HUES6 (cell line): Measurements from ENCODE around the gene MAGEB16.
A peak's percentile ranks its signal among the peaks of the same experiment; 100 is the strongest.

Experiments used
- H3K27ac ChIP-seq: 2 replicates; pipeline ENCODE4 v1.7.0; 2013; ENCODE audit warnings: low read depth, mild to moderate bottlenecking, low read length, inconsistent platforms
- H3K27me3 ChIP-seq: 2 replicates; pipeline ENCODE4 v1.6.1; 2013; ENCODE audit warnings: low read length; ENCODE audit not compliant: control insufficient read depth, insufficient read depth
- H3K36me3 ChIP-seq: 2 replicates; pipeline ENCODE4 v1.6.1; 2013; ENCODE audit warnings: low read length; ENCODE audit not compliant: control insufficient read depth, insufficient read depth
- H3K4me1 ChIP-seq: 2 replicates; pipeline ENCODE4 v1.6.1; 2013; ENCODE audit warnings: low read length; ENCODE audit not compliant: control insufficient read depth, insufficient read depth
- H3K4me3 ChIP-seq: 2 replicates; pipeline ENCODE4 v1.5.1; 2013; ENCODE audit warnings: low read depth, low read length
- H3K9ac ChIP-seq: one replicate; pipeline ENCODE4 v1.6.1; 2013; ENCODE audit warnings: mild to moderate bottlenecking, low read length
- H3K9me3 ChIP-seq: 2 replicates; pipeline ENCODE4 v1.6.1; 2013; ENCODE audit warnings: low read depth, low read length; ENCODE audit not compliant: control insufficient read depth, insufficient read depth

The MAGEB16 gene

DNA sequence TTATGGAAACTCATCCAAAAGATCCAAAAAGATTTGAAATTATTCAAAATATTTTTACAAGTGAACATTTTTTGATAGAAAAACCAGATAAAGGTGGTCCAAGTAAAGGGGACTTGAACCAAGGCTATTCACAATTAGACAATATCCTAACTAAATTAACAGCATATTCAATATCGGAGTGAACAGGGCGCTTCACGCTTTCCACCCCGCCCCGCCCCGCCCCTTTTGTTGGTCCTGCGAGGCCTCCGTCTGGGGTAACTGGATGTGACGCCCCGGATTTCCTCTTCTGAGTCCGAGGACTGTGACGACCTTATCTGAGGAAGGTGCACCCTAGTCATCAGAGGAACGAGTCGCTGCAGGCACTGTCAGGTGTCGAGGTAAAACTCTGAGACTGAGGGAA lies at the start of gene MAGEB16:
MAGEB16 (plus strand) TSS at position 301 of the 400 bp plus-strand sequence. CDS start 3,855 bp downstream, outside the sequence.
- Histone ChIP-seq H3K4me1 (no peaks in the 10 kb centered on the region), H3K27me3 (no peaks in the 10 kb centered on the region; the same call in 1 of the 2 replicates), H3K9me3 (no peaks in the 10 kb centered on the region; the same call in 1 of the 2 replicates), H3K27ac (no peak within 1 kb of the TSS), H3K36me3 (no peaks in the 10 kb centered on the region), H3K9ac (no peak within 1 kb of the TSS), H3K4me3 (no peak within 1 kb of the TSS)

DNA sequence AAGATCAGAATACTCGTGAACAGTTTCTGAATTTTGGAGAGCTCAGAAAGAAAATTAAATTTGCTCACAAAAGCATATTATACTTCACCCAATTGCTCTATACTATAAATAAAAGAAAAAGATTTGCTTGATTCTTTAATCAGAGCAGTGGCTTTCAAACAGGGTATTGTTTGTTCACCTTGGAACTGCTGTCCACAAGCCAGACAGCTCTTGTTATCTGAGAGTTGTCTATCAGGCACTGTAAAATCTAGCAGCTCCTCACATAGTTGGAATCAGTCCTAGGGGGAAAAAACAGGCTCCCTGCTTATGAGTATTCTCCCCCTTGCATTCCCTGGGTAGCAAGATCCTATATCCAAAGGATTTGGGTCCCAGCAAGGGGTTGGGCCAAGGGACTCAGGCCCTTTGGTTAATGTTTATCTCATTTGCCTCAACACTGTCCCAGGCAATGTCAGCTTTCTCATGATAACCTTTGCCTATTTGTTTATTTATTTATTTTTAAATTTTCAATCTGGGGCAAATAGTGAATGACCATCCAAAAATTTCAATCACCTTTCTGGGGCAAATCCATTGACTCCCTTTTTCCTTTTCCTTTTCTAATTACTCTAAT lies 24.1 kb upstream of the MAGEB16 start:
- H3K4me1 ChIP-seq: no peaks in the 10 kb centered on the region
- H3K9ac ChIP-seq: no peak overlapping the region
- no peak overlapping the region for H3K4me3 ChIP-seq
- H3K36me3 ChIP-seq: no peaks in the 10 kb centered on the region
- H3K27me3 ChIP-seq: no peaks in the 10 kb centered on the region; the same call in 1 of the 2 replicates
- no peak overlapping the region for H3K27ac ChIP-seq
- H3K9me3 ChIP-seq: no peaks in the 10 kb centered on the region

DNA sequence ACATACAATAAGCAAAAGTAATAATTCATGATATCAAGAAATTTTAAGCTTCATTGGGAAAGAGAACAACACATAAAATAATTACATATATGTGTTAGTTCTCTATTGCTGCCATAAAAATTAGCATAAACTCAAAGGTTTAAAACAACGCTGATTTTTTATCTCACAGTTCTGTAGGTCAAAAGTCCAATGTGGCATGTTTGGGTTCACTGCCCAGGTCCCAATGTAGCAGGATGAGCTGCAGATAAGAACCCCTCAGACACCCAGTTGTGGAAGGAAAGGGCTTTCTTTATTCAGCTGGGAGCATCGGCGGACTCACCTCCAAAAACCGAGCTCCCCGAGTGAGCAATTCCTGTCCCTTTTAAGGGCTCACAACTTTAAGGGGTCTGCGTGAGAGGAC lies 13.1 kb upstream of the MAGEB16 start:
- no peaks in the 10 kb centered on the region for H3K36me3 ChIP-seq
- H3K4me3 ChIP-seq: no peak overlapping the region
- H3K27me3 ChIP-seq: no peaks in the 10 kb centered on the region; the same call in 1 of the 2 replicates
- H3K9me3 ChIP-seq: peaks cover 9% of the 10 kb centered on the region
- H3K4me1 ChIP-seq: no peaks in the 10 kb centered on the region
- no peak overlapping the region for H3K27ac ChIP-seq
- no peak overlapping the region for H3K9ac ChIP-seq

DNA sequence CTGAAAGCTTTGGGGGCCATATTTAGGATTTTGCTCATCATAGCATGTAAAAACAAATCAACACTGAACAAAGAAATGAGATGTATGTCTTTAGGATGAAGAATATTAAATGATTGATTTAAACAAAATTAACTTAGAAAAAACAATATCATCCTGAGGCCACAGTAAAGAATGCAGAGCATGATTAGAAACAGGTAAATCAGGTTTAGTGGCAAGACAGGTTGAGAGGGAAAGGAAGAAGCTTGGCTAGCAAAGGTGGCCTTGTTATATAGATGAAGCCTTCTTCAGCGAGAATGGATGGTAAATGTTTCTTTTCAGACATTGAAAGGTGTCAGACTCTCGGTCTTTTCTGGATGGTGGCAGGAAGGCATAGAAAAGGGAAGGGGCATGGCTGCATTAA lies 11.9 kb upstream of the MAGEB16 start:
- no peak overlapping the region for H3K9ac ChIP-seq
- no peaks in the 10 kb centered on the region for H3K4me1 ChIP-seq
- H3K36me3 ChIP-seq: no peaks in the 10 kb centered on the region
- H3K27ac ChIP-seq: no peak overlapping the region
- no peak overlapping the region for H3K4me3 ChIP-seq
- H3K9me3 ChIP-seq: peaks cover 9% of the 10 kb centered on the region
- H3K27me3 ChIP-seq: no peaks in the 10 kb centered on the region; the same call in 1 of the 2 replicates

DNA sequence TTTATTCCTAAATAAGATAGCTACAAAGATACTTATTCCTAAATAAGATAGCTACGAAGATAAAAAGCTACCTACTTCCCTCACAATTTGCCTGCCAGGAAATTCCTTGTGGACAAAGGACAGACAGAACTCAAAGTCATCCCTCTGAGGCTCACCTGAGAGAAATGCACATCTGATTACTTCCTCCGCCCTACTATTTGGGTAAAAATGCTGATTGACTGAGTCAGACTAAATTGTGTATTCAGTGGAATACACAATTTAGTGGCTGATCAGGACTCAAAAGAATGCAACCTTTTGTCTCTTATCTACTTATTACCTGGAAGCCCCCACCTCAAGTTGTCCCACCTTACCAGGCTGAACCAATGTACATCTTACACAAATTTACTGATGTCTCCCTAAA lies 10.3 kb upstream of the MAGEB16 start:
- Histone ChIP-seq H3K27me3 (no peaks in the 10 kb centered on the region; the same call in 1 of the 2 replicates), H3K4me3 (no peak overlapping the region), H3K9ac (peak overlapping the region; percentile 39)

DNA sequence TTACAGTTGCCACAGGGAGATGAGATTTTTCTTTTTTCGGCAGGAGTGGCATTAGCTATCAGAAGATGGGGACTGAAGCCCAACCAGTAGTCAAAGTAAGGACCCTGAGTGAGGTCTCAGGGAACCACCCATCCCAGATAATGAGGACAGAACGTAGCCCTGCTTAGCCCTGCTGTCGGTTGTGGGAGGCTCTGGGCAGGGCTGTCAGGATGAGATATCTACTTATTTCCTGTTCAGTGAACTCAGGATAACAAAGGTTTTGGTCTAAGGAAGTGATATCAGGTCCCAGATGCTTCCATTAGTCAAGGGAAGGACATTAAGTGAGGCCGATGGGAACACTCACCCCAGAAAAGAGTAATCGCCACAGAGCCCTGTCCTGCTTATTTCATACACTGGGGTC lies 2.3 kb downstream of the MAGEB16 start:
- H3K27ac ChIP-seq: no peak overlapping the region
- no peaks in the 10 kb centered on the region; the same call in 1 of the 2 replicates for H3K27me3 ChIP-seq
- no peaks in the 10 kb centered on the region for H3K36me3 ChIP-seq
- H3K4me3 ChIP-seq: no peak overlapping the region
- H3K9ac ChIP-seq: no peak overlapping the region
- no peaks in the 10 kb centered on the region; the same call in 1 of the 2 replicates for H3K9me3 ChIP-seq
- H3K4me1 ChIP-seq: no peaks in the 10 kb centered on the region

More for the DNA sequence above, 10.3 kb upstream of the MAGEB16 start:
- H3K9me3 ChIP-seq: peaks cover 9% of the 10 kb centered on the region
- H3K27ac ChIP-seq: peak overlapping the region; percentile 77; the same call in 1 of the 2 replicates
- no peaks in the 10 kb centered on the region for H3K4me1 ChIP-seq
- no peaks in the 10 kb centered on the region for H3K36me3 ChIP-seq

DNA sequence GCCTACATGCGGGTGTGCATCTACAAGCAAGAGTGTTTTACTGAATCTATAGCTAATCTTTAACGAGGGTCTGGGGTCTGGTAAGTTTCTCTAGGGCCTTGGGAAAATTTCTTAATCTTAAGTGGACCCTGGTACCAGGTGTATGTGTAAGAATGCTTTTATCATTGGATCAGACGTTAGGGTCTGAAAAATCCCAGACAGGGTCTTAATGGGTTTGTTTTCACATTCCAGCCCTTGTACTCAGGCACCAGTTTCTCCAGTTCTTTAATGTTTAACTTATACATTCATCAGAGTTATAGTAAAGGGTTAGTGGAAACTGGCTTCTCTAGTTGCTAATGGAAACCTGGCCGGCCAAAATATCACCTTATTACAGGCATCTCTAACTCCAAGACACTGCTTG lies 11.6 kb downstream of the MAGEB16 start:
- Histone ChIP-seq H3K36me3 (no peaks in the 10 kb centered on the region), H3K4me3 (no peak overlapping the region), H3K27ac (no peak overlapping the region), H3K4me1 (no peaks in the 10 kb centered on the region), H3K9me3 (peaks cover 11% of the 10 kb centered on the region; the same call in 1 of the 2 replicates), H3K9ac (no peak overlapping the region), H3K27me3 (no peaks in the 10 kb centered on the region)

DNA sequence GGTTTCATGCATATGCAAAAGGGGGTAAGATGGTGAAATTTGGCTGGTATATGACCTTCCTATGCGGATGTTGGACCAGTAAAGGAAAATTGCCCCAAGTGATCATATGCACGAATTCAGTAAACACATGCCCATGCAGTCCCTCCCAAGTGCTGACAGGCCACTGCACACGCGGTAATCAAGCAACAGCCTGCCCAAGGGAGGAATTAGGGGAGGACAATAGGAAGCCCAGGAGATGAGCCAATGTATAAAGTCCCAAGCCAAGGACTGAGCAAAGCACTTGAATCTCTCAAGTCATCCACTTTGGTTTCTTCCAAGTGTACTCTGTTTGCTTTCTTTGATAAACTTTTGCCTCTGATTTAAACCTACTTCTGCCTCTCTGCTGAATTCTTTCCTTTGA lies 21.1 kb downstream of the MAGEB16 start:
- H3K27me3 ChIP-seq: no peaks in the 10 kb centered on the region; the same call in 1 of the 2 replicates
- no peak overlapping the region for H3K9ac ChIP-seq
- peaks cover 9% of the 10 kb centered on the region for H3K4me1 ChIP-seq
- H3K27ac ChIP-seq: no peak overlapping the region
- no peak overlapping the region for H3K4me3 ChIP-seq
- no peaks in the 10 kb centered on the region for H3K36me3 ChIP-seq
- peaks cover 2% of the 10 kb centered on the region; the same call in 1 of the 2 replicates for H3K9me3 ChIP-seq

DNA sequence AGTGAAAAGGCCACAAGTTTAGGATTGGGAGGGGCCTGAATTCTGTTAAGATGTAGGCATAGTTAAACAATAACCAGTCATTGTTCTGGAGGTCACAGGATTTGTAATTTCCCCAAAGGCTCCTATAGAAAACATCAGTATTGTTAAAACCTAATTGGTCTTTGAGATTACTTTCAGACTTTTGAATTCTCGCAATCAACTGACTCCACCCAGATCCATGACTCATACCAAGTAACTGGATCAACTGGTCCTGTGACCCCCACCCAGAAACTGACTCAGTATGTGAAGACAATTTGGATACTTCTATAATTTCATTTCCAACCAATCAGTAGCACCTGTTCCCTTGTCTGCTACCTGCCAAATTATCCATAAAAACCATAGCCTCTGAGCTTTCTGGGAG lies 28.4 kb downstream of the MAGEB16 start:
- peaks cover 15% of the 10 kb centered on the region for H3K4me1 ChIP-seq
- peak overlapping the region; percentile 39; the same call in 1 of the 2 replicates for H3K27ac ChIP-seq
- H3K36me3 ChIP-seq: no peaks in the 10 kb centered on the region
- H3K27me3 ChIP-seq: no peaks in the 10 kb centered on the region
- H3K9me3 ChIP-seq: peaks cover 4% of the 10 kb centered on the region; the same call in 1 of the 2 replicates
- H3K9ac ChIP-seq: no peak overlapping the region
- no peak overlapping the region for H3K4me3 ChIP-seq

DNA sequence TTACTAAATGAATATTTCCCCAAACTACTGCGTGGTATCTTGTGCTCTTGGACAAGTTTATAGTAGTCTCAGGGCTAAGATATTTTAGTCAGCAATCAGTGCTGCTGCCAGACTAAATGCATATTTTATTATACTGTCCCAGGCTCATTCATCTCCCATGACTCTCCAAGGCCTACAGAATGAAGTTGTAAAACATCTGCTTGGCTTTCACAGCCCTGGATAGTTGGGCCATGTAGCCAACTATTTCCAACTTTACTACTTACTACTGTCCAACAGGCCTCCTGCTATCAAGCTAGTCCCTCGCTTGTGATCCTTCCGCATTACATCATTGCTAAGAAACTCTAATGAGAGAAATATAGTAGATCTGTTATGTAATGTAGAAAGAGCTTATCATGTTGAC lies 31.4 kb downstream of the MAGEB16 start:
- H3K9ac ChIP-seq: no peak overlapping the region
- H3K4me3 ChIP-seq: no peak overlapping the region
- H3K27ac ChIP-seq: no peak overlapping the region
- peaks cover 7% of the 10 kb centered on the region for H3K4me1 ChIP-seq
- H3K27me3 ChIP-seq: no peaks in the 10 kb centered on the region
- H3K9me3 ChIP-seq: peaks cover 4% of the 10 kb centered on the region
- no peaks in the 10 kb centered on the region for H3K36me3 ChIP-seq

DNA sequence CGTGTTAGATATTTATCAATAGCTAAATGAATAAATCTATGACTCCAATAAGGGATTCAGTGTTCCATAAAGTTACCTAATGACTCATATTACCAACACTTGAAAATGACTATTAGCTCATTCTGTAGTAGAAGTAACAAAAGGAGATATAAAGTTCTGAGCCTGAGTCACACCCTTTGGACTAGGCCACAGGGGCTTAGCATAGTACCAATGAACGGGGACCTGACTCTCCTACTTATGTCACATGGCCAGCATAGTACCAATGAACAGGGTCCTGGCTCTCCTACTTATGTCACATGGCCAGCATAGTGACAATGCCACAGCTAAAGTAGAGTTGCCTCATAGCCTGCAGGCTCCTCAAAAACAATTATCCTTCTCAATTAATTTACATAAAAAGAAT lies 43.7 kb downstream of the MAGEB16 start:
- no peak overlapping the region for H3K27ac ChIP-seq
- H3K27me3 ChIP-seq: no peaks in the 10 kb centered on the region; the same call in 1 of the 2 replicates
- H3K4me3 ChIP-seq: no peak overlapping the region
- no peaks in the 10 kb centered on the region for H3K9me3 ChIP-seq
- H3K9ac ChIP-seq: no peak overlapping the region
- no peaks in the 10 kb centered on the region for H3K4me1 ChIP-seq
- no peaks in the 10 kb centered on the region for H3K36me3 ChIP-seq
